HEK293 (cell line): ENCODE results near the gene VSTM4.

Experiments
- SCRT1 ChIP-seq: fragments of 450-650 bp; formaldehyde crosslinking; IDR thresholded peaks from 2 replicates; pipeline ENCODE4 v1.5.1; 2016; ENCODE audit warnings: missing biosample characterization, missing genetic modification characterization, borderline replicate concordance
- YY1 ChIP-seq: fragments of 450-650 bp; formaldehyde crosslinking; IDR thresholded peaks from 2 replicates; pipeline ENCODE4 v1.5.1; 2018; ENCODE audit warnings: missing biosample characterization, missing genetic modification characterization
- ZNF146 ChIP-seq: fragments of 450-650 bp; formaldehyde crosslinking; IDR thresholded peaks from 2 replicates; pipeline ENCODE4 v1.5.1; 2016; ENCODE audit warnings: missing biosample characterization, missing genetic modification characterization
- ZNF416 ChIP-seq: fragments of 450-650 bp; formaldehyde crosslinking; IDR thresholded peaks from 2 replicates; pipeline ENCODE4 v1.5.1; 2016; ENCODE audit warnings: missing biosample characterization, missing genetic modification characterization
- TF ChIP-seq, protein P1 (sequence below): fragments of 450-650 bp; formaldehyde crosslinking; IDR thresholded peaks from 2 replicates; pipeline ENCODE4 v1.5.1; 2016; ENCODE audit warnings: missing biosample characterization, missing genetic modification characterization

DNA sequence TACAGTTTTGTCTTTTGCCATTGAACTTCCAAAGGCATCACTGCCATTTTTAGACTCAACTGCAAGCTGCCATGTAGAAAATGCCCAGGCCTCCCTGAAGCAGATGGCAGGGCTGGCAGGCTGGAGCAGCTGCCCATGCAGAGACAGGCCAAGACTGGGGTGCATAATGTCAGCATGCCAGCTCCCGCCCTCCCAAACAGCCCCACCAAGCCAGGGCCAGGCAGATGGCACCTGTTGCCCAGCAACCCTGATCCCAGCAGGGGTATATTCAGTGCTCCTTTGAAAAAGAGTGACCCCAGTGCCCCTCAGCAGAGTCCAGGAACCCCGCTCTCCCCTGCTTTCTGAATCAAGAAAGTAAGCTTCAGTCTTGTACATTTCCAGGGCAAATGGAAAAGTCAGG lies 32.6 kb downstream of the VSTM4 start:
- TF ChIP-seq ZNF416 (tag by site-specific recombination) (no peak), SCRT1 (no peak), ZNF146 (tag by site-specific recombination) (no peak), YY1 (tag by site-specific recombination) (no peak)
- TF ChIP-seq, protein P1, sequence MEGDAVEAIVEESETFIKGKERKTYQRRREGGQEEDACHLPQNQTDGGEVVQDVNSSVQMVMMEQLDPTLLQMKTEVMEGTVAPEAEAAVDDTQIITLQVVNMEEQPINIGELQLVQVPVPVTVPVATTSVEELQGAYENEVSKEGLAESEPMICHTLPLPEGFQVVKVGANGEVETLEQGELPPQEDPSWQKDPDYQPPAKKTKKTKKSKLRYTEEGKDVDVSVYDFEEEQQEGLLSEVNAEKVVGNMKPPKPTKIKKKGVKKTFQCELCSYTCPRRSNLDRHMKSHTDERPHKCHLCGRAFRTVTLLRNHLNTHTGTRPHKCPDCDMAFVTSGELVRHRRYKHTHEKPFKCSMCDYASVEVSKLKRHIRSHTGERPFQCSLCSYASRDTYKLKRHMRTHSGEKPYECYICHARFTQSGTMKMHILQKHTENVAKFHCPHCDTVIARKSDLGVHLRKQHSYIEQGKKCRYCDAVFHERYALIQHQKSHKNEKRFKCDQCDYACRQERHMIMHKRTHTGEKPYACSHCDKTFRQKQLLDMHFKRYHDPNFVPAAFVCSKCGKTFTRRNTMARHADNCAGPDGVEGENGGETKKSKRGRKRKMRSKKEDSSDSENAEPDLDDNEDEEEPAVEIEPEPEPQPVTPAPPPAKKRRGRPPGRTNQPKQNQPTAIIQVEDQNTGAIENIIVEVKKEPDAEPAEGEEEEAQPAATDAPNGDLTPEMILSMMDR (tag by site-specific recombination): no peak
